GM10847 (cell line): ENCODE data around the gene KLF11.

ENCODE experiments used
- POLR2A ChIP-seq: IDR thresholded peaks from 2 replicates; pipeline ENCODE4 v1.6.1; 2011; ENCODE audit not compliant: insufficient read length; ENCODE audit errors: extremely low read depth

The KLF11 gene

GRCh38 chr2:10019602-10020400, 23.5 kb upstream of the KLF11 start:
- no peak for TF ChIP-seq POLR2A

- TF ChIP-seq POLR2A: no peak
These were observed 21.3 kb upstream of the KLF11 start for GRCh38 chr2:10022041-10022421.

- no peak for TF ChIP-seq POLR2A
These were observed 20.9 kb upstream of the KLF11 start for GRCh38 chr2:10022445-10022844.

- TF ChIP-seq POLR2A: no peak
These were observed 20.2 kb upstream of the KLF11 start for GRCh38 chr2:10022966-10023662.

GRCh38 chr2:10026940-10027569, 16.3 kb upstream of the KLF11 start:
- TF ChIP-seq POLR2A: no peak

- no peak for TF ChIP-seq POLR2A
These were observed 15.6 kb upstream of the KLF11 start for GRCh38 chr2:10027660-10028330.

- TF ChIP-seq POLR2A: no peak
These were observed 14.9 kb upstream of the KLF11 start for GRCh38 chr2:10028407-10028987.

- no peak for TF ChIP-seq POLR2A
These were observed 14.1 kb upstream of the KLF11 start for GRCh38 chr2:10028988-10029874.

- TF ChIP-seq POLR2A: no peak
These were observed 13.5 kb upstream of the KLF11 start for GRCh38 chr2:10029875-10030223.

GRCh38 chr2:10030311-10030736, 13.0 kb upstream of the KLF11 start:
- no peak for TF ChIP-seq POLR2A

GRCh38 chr2:10031886-10032745, 11.2 kb upstream of the KLF11 start:
- no peak for TF ChIP-seq POLR2A

- no peak for TF ChIP-seq POLR2A
These were observed 10.6 kb upstream of the KLF11 start for GRCh38 chr2:10032746-10033105.

- TF ChIP-seq POLR2A: no peak
These were observed 9.9 kb upstream of the KLF11 start for GRCh38 chr2:10033251-10034006.
